Sigmoid colon (tissue), 7 donors: Measurements from ENCODE around the gene ARHGAP6. TPM values are rescaled to one million over a fixed set of nuclear protein-coding genes. Genes with fewer than 3 reads are reported as not detected.

Source experiments
- DNase-seq: peaks from one replicate; pipeline ENCODE4 v3.0.0-alpha.2; 2019
- H3K27ac ChIP-seq, 4 donors: fragments of 200-600 bp; sonication (generic); one replicate each; pipeline ENCODE4 v1.5.1; 2016 to 2019; ENCODE audit warnings: mild to moderate bottlenecking in 1 of 4
- H3K27me3 ChIP-seq, 3 donors: fragments of 200-600 bp; sonication (generic); one replicate each; pipeline ENCODE4 v1.5.1; 2019; ENCODE audit warnings: mild to moderate bottlenecking in 1 of 3
- H3K36me3 ChIP-seq, 4 donors: fragments of 200-600 bp; sonication (generic); one replicate each; pipeline ENCODE4 v1.5.1; 2016 to 2019
- H3K4me1 ChIP-seq, 4 donors: fragments of 200-600 bp; sonication (generic); one replicate each; pipeline ENCODE4 v1.5.1; 2017 to 2019
- H3K4me3 ChIP-seq, 4 donors: fragments of 200-600 bp; sonication (generic); one replicate each; pipeline ENCODE4 v1.5.1; 2017 to 2019; ENCODE audit warnings: mild to moderate bottlenecking in 2 of 4, moderate library complexity in 1 of 4
- H3K9me3 ChIP-seq, 4 donors: fragments of 200-600 bp in 3 of 4; sonication (generic) in 3 of 4; one replicate each; pipeline versions ENCODE4 v1.5.1 to v1.6.1; 2013 to 2019
- EP300 ChIP-seq, 4 donors: sonication (generic); formaldehyde crosslinking; IDR thresholded peaks; one replicate each; pipeline ENCODE4 v1.6.1; 2017; ENCODE audit warnings: antibody characterized with exemption in 4 of 4
- POLR2A ChIP-seq, 2 donors: fragments of 450-650 bp; IDR thresholded peaks; one replicate each; pipeline ENCODE4 v1.6.1; 2016; ENCODE audit warnings: antibody characterized with exemption in 2 of 2, mild to moderate bottlenecking in 2 of 2, moderate library complexity in 2 of 2
- POLR2AphosphoS5 ChIP-seq, 4 donors: sonication (generic); formaldehyde crosslinking; IDR thresholded peaks; one replicate each; pipeline ENCODE4 v1.6.1; 2017; ENCODE audit warnings: antibody characterized with exemption in 4 of 4
- WGBS, 2 donors: extraction: QIAGEN DNeasy Blood & Tissue Kit; methylation state at CpG; one replicate each; pipeline ENCODE4 v1.1.7; 2013; 5-methylcytosine and 5-hydroxymethylcytosine counted together
- intact Hi-C: fragments of 100-400 bp; cut with DNase I; formaldehyde crosslinking; loops from one replicate; pipeline ENCODE4 v1.15.1; 2023
- polyA plus RNA-seq, 3 donors: library from polyadenylated mRNA; stranded (reverse); fragments of 200-250 nt; gene quantifications; one replicate each; pipeline ENCODE4 v1.2.3, GENCODE V29; 2013
- total RNA-seq, 4 donors: library from RNA; depleted of rRNA; stranded (reverse); fragments of >200 nt; gene quantifications; one replicate each; pipeline ENCODE4 v1.1.0, GENCODE V29; 2016
- TF ChIP-seq, protein P1 (sequence below), 4 experiments: fragments of 450-650 bp in 3 of 4; fragments of 200-600 bp in 1 of 4; IDR thresholded peaks; one replicate each; pipeline ENCODE4 v1.5.1; 2016 to 2019; ENCODE audit warnings: antibody characterized with exemption in 4 of 4, mild to moderate bottlenecking in 3 of 4, moderate library complexity in 2 of 4
- donor health status: healthy with polysubstance abuse.
- donor health status: Bipolar disorder and iron deficiency.
- donor health status: healthy.

The ARHGAP6 gene
- total and polyA plus RNA-seq, 7 donors, result 1.4 to 47.6 (median 36.2) TPM

DNA sequence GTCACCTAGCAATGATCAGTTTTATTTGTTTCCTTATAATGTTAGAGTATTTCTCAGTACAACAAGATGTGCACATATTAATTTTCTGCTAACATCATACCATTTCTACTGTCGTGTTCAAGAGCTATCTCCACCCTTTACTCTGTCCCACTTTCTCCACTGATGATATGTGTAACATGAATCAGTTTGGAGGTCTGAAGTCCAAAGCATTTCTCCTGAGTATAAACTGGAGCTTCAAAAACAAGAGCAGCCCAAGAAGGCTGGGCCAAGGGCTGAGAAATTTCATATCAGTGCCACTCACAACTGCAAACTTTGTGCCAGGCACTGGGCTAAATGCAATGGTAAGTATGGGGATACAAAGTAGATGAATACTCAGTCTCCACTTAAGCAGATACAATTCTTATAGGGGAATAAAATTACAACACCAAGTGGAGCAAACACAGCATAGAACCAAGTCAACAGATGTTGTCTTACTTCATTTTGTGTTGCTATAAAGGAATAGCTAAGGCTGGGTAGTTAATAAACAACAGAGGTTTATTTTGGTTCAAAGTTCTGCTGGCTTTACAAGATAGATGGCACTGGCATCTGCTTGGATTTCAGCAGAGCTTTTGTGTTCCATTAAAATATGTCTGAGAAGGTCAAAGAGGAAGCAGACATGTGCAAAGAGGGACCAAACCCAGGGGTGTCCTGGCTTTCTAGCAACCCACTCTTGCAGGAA is 328.3 kb downstream of the ARHGAP6 start:
- TF ChIP-seq EP300 (IDR thresholded peaks at IDR 0.05), result no peak
- TF ChIP-seq POLR2A (IDR thresholded peaks at IDR 0.05), result no peak
- TF ChIP-seq POLR2AphosphoS5 (IDR thresholded peaks at IDR 0.05), result no peak
- TF ChIP-seq, protein P1, sequence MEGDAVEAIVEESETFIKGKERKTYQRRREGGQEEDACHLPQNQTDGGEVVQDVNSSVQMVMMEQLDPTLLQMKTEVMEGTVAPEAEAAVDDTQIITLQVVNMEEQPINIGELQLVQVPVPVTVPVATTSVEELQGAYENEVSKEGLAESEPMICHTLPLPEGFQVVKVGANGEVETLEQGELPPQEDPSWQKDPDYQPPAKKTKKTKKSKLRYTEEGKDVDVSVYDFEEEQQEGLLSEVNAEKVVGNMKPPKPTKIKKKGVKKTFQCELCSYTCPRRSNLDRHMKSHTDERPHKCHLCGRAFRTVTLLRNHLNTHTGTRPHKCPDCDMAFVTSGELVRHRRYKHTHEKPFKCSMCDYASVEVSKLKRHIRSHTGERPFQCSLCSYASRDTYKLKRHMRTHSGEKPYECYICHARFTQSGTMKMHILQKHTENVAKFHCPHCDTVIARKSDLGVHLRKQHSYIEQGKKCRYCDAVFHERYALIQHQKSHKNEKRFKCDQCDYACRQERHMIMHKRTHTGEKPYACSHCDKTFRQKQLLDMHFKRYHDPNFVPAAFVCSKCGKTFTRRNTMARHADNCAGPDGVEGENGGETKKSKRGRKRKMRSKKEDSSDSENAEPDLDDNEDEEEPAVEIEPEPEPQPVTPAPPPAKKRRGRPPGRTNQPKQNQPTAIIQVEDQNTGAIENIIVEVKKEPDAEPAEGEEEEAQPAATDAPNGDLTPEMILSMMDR (IDR thresholded peaks at IDR 0.05), result no peak
- Histone ChIP-seq H3K27ac (no peak overlapping the region), H3K36me3 (no peaks in the 10 kb centered on the region), H3K4me1 (peaks cover 0 to 10% (median 7%) of the 10 kb centered on the region in 4 donors), H3K9me3 (no peaks in the 10 kb centered on the region), H3K27me3 (no peaks in the 10 kb centered on the region), H3K4me3 (no peak overlapping the region)
- 75 to 94% methylated on average over 1 of the region's 1 CpG for WGBS, 2 donors
- intact Hi-C loops, result no loop called here
- DNase-seq, result no peak

DNA sequence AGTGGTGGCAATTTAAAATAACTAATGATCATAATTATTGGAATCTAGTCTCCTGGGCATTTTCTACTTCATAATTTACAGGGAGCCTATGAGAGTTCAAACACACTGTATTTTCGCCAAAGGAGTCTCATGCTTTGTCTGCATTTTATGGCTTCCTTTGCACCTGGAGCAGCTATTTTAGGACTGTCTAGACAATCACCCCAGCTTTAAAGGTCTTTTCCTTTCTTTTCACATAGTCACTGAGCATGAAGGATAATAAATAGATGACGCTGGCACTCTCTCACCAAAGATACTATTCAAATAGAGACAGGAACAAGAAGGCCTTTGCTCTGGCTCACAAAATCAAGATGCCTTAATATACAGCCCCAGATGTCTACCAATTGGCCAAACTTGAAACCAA is 329.5 kb downstream of the ARHGAP6 start:
- no peaks in the 10 kb centered on the region for H3K9me3 ChIP-seq
- TF ChIP-seq, protein P1 (IDR thresholded peaks at IDR 0.05), result no peak
- TF ChIP-seq POLR2AphosphoS5 (IDR thresholded peaks at IDR 0.05), result no peak
- no peak for TF ChIP-seq POLR2A (IDR thresholded peaks at IDR 0.05)
- TF ChIP-seq EP300 (IDR thresholded peaks at IDR 0.05), result no peak
- intact Hi-C loops, result no loop called here
- no peaks in the 10 kb centered on the region for H3K27me3 ChIP-seq
- no peak for DNase-seq
- WGBS, 2 donors, result 37 to 41% methylated on average over 2 of the region's 2 CpGs
- no peak overlapping the region for H3K27ac ChIP-seq
- H3K4me1 ChIP-seq, result peaks cover 0 to under 1% (median under 1%) of the 10 kb centered on the region in 4 donors
- no peak overlapping the region for H3K4me3 ChIP-seq
- H3K36me3 ChIP-seq, result no peaks in the 10 kb centered on the region

GRCh38 chrX:11334165-11334564 is 331.6 kb downstream of the ARHGAP6 start:
- intact Hi-C loops, result no loop called here
- TF ChIP-seq EP300 (IDR thresholded peaks at IDR 0.05) (no peak), POLR2AphosphoS5 (IDR thresholded peaks at IDR 0.05) (no peak), POLR2A (IDR thresholded peaks at IDR 0.05) (no peak)
- TF ChIP-seq, protein P1 (IDR thresholded peaks at IDR 0.05), result no peak
- peaks cover 0 to 5% (median 0%) of the 10 kb centered on the region in 4 donors for H3K4me1 ChIP-seq
- no peaks in the 10 kb centered on the region for H3K9me3 ChIP-seq
- H3K4me3 ChIP-seq, result no peak overlapping the region
- DNase-seq, result no peak
- H3K27ac ChIP-seq, result no peak overlapping the region
- WGBS, 2 donors, result 90 to 92% methylated on average over 2 of the region's 2 CpGs
- H3K27me3 ChIP-seq, result no peaks in the 10 kb centered on the region
- H3K36me3 ChIP-seq, result no peaks in the 10 kb centered on the region

- peaks cover 0 to 8% (median 0%) of the 10 kb centered on the region in 4 donors for H3K4me1 ChIP-seq
- H3K36me3 ChIP-seq, result no peaks in the 10 kb centered on the region
- no peak for DNase-seq
- H3K27ac ChIP-seq, result no peak overlapping the region
- H3K9me3 ChIP-seq, result no peaks in the 10 kb centered on the region
- no peaks in the 10 kb centered on the region for H3K27me3 ChIP-seq
- intact Hi-C loops, result no loop called here
- TF ChIP-seq POLR2A (IDR thresholded peaks at IDR 0.05) (no peak), EP300 (IDR thresholded peaks at IDR 0.05) (no peak), POLR2AphosphoS5 (IDR thresholded peaks at IDR 0.05) (no peak)
- TF ChIP-seq, protein P1 (IDR thresholded peaks at IDR 0.05), result no peak
- no peak overlapping the region for H3K4me3 ChIP-seq
- 75 to 94% methylated on average over 2 of the region's 2 CpGs for WGBS, 2 donors
These were observed 333.9 kb downstream of the ARHGAP6 start for GRCh38 chrX:11331788-11332187.
